Muscle of back (tissue), 11 donors: ENCODE measurements around the gene HSPBP1. TPM values are rescaled to one million over a fixed set of nuclear protein-coding genes. Genes with fewer than 3 reads are reported as not detected.

Experiments used
- DNase-seq, 3 donors: peaks; one replicate each; pipeline versions ENCODE4 v3.0.0 to v3.0.0-alpha.2; 2013
- polyA plus RNA-seq, 10 donors: library from polyadenylated mRNA; unstranded; fragments of 120-200 nt; gene quantifications; one replicate each; pipeline ENCODE4 v1.2.1, GENCODE V29; 2013; ENCODE audit not compliant: insufficient read length in 10 of 10

HSPBP1 gene
- polyA plus RNA-seq, 10 donors, result 14.6 to 29.6 (median 21.2) TPM

DNA sequence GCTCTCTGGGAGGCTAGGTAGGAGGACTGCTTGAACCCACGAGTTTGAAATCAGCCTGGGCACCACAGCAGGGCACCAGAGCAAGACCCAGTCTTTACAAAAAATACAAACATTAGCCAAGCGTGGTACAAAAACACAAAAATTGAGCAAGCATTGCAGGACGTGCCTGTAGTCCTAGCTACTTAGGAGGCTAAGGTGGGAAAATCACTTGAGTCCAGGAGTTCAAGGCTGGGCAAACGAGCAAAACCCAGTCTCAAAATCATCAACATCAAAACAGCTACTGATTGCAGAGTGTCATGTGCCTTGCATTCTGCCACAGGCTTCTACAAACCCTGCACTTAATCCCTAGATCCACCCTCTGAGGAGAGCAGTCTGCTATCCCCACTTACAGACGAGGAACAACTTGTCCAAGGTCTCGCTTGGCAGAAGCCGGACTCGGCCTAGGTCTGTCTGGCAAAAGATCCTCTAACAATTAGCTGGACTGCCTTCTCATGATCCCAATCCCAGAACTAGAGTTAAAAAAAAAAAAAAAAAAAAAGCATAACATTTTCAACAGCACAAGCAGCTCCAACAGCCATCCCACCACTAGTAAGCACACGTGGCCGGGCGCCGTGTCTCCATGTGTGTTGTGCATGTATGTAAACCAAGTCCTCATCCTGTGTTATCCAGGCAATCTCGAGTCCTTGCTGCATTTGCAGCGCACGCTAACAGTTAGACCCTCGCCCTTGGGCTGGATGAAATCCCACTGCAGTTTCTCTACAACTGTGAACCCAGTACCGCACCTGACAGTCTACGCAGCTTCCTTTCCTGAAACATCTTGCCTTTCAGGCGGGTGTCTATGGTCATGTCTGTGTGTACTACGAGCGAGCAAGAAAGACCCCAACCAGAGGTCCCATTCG lies 23.1 kb downstream of the HSPBP1 start:
- DNase-seq, result no peak

- no peak for DNase-seq
Observed at GRCh38 chr19:55255618-55256423, 24.1 kb downstream of the HSPBP1 start.

DNA sequence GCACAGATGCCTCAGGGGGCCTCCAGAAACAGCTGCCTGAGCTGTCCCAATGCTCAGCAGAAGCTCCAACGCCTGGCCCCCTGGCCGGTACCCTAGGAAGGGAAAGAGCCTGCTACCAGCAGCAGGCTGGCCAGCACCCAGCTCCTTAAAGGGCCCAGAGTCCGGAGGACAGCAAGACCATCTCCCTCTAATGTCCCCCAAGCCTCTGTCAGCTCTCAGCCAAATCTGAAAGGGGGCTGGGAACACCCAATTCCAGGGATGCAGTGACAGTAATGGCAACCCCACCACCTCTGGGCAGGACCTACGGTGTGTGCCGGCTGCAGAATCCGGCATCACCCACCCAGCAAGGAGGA lies 25.3 kb downstream of the HSPBP1 start:
- no peak for DNase-seq

- DNase-seq, result peak in 1 of 3 donors; percentile 22
Observed at GRCh38 chr19:55253842-55254624, 25.9 kb downstream of the HSPBP1 start.

DNA sequence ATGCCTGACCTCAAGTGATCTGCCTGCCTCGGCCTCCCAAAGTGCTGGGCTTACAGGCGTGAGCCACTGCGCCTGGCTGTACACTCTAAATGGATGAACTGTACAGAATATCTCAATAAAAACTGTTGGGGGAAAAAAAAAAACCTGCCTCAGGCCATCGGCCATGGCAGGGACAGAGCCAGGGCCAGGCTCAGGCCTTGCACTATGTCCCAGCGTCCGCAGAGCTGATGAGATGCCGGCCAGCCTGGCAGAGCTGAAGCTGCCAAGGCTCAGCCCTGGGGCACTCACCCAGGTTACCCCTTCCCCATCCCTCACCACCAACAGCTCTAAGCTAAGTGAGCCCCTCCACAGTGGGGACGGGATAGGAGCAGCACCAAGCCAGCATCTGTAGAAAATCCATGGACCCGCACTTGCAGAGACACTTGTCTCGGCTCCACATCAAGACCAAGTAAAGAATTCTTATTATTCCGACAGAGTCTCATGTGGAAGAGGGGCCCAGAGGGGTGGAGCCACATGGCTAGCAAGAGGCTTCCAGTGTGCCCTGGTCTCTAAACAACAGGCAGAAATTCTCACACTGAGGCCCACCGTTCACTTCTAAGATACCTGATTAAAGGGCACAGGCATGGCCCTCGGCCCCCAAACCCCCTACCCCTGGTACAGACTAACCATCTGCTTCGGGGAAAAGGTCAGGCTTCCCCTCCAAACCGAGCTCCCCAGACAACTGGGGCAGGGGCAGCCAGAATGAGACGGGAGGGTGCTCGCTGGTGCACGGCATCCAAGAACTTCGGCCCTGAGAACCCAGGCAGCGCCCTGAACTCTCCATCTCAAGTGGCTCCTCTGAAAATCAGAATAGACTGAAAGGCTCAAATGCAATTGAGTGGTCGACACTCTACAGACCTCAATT lies 26.9 kb downstream of the HSPBP1 start:
- DNase-seq, result no peak

- DNase-seq, result no peak
Observed at GRCh38 chr19:55251341-55252081, 28.4 kb downstream of the HSPBP1 start.

GRCh38 chr19:55250262-55251036 lies 29.5 kb downstream of the HSPBP1 start:
- no peak for DNase-seq

- DNase-seq, result no peak
Observed at GRCh38 chr19:55249841-55250240, 30.1 kb downstream of the HSPBP1 start.

GRCh38 chr19:55248704-55249103 lies 31.2 kb downstream of the HSPBP1 start:
- no peak for DNase-seq

DNA sequence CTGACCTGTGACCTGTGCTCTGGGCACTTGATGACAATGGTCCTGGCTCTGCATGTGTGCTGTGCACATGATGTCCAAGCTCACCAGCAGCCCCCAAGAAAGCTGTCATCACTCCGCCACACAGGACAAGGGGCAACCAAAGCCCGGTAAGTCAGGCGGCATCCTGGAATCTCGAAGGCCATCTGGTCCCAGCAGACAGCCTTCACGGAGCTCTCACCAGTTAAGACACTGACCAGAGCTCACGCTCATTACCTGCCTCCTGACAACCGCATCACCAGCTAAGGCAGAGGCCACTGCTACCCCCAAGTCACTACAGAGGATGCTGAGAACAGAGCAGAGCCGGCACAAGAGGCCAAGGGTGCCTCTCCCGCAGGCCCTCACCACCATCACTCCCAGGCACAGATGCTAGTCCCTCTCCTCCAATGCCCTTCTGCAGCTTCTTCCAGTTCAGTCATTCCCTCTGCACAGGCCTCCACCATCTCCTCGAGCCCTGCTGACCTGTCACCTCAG lies 31.7 kb downstream of the HSPBP1 start:
- DNase-seq, result no peak

DNA sequence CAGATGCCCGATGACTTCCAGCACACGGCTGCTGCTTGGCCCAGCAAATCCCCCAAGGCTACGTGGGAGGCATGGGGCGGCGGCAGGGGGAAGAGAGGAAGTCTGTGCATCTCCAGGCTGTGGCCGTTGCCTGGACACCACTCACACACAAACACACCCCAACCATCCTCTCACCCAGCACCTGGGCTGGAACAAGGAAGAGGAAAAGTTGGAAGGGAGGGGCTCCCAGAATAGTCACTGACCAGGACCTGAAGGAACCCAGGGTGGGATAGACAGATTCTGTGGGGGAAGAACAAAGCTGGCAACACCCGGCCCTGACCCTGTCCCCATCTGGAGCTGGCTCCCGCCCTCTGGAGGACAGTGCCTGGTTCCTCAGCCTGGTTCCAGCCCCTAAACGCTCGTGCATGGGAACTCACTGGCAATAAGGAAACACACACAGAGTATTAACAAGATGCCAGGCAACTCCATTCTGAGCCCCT lies 32.2 kb downstream of the HSPBP1 start:
- peak in 1 of 3 donors; percentile 58 for DNase-seq

GRCh38 chr19:55246462-55247451 lies 33.2 kb downstream of the HSPBP1 start:
- no peak for DNase-seq

DNA sequence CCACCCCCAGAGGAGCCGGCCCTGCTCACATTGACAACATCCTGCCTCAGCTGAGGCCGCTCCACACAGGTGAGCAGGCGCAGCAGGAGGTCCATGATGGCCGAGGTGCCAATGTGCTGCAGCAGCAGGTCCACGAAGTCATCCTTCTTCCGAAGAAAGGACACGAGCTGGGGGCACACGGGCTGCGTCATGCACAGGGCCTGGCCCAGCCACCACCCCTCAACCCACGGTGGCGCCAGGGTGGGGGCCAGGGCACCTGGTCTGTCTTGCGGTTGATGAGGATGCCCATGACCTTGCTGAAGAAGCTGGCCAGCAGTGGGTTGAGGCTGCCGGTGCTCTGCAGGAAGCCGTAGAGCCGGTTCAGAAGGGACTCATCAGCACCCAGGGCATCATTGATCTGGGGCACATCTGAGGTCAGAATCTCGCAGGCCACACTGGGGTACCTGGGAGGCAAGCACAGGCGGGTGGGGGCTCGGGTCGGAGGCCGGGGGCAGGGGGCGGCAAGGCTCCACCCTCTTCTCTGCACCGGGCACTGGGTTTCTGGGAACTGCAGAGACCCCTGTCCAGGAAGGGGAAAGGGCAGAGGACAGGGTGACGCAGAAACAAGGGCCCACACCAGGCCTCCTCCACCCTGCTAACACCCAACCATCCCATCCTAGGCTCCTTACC lies 34.5 kb downstream of the HSPBP1 start:
- no peak for DNase-seq

DNA sequence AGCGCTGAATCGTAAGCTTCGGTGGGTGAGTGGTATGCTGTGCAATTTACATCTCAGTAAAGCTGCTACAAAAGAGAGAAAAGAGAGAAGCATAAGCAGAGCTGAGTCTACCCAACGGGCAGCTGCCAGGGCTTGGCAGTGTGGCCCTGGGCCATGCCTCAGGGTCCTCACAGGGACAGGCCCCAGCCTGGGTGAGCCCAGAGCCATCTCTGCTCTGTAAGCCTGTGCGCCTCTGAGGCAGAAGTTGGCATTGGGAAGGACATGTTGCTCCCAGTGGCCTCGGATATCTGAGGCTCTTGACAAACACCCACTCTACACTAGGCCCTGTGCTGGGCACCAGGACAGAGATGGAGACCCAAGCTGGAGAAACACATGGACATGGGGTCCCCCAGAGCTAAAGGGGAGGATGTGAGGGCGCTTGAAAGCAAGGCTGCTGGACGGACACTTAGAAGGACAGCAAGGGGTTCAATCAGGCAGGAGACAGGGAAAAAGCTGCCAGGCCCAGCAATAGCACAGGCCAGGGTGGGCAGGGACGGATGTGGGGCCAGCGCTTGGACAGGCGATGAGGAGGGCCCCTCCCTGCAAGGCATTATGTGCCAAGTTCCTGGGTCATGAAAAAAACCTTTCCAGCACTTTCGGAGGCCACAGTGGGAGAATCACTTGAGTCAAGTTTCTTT lies 35.8 kb downstream of the HSPBP1 start:
- DNase-seq, result no peak

- no peak for DNase-seq
Observed at GRCh38 chr19:55242517-55242916, 37.4 kb downstream of the HSPBP1 start.

DNA sequence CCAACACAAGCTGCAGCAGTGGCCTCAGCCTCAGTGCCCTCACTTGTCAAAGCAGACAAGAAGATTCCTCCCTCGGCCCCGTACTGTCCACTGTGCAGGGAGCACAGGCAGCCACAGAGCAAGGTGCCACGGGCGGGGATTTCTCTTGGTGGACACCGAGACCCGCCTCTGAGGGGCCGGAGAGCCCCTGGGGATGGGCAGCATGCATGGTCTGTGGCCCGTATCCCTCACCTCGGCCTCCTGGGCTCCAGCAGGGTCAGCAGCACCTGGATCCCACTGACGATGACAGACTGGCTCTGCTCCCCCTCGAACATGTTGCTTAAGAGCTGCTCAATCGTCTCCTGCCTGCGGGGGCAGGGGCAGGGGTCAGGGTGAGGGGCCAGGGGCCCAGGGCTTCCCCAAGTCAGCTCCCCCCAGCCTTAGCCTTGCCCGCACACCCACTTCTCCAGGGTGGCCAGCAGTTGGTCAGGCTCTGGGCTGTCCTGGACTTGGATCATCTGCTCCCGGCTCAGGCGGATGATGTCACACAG lies 37.9 kb downstream of the HSPBP1 start:
- no peak for DNase-seq
